Measurements from ENCODE around the gene SSBP1. TPM values are rescaled to one million over a fixed set of nuclear protein-coding genes. Genes with fewer than 3 reads are reported as not detected.

The SSBP1 gene
- total RNA-seq, 1 donor from 2014 or later, result 116 TPM

GRCh38 chr7:141704112-141704511 lies 34.0 kb upstream of the SSBP1 start:
- H3K4me3 Mint-ChIP-seq, result no peak overlapping the region
- no peak for TF ChIP-seq CTCF (conservative IDR thresholded peaks at IDR 0.05)

GRCh38 chr7:141704741-141705140 lies 33.4 kb upstream of the SSBP1 start:
- Mint-ChIP-seq H3K4me1 (ENCODE audit: unreplicated experiment) (peaks cover 19% of the 10 kb centered on the region), H3K27me3 (peaks cover 32% of the 10 kb centered on the region), H3K36me3 (no peaks in the 10 kb centered on the region), H3K9me3 (no peaks in the 10 kb centered on the region), H3K4me3 (no peak overlapping the region), H3K27ac (no peak overlapping the region)
- TF ChIP-seq CTCF (conservative IDR thresholded peaks at IDR 0.05), result no peak
- DNase-seq (ENCODE audit: extremely low spot score, unreplicated experiment), result no peak

More at GRCh38 chr7:141704112-141704511, 34.0 kb upstream of the SSBP1 start:
- H3K27ac Mint-ChIP-seq, result no peak overlapping the region
- peaks cover 19% of the 10 kb centered on the region for H3K4me1 Mint-ChIP-seq (ENCODE audit: unreplicated experiment)
- H3K36me3 Mint-ChIP-seq, result no peaks in the 10 kb centered on the region
- peaks cover 32% of the 10 kb centered on the region for H3K27me3 Mint-ChIP-seq
- no peaks in the 10 kb centered on the region for H3K9me3 Mint-ChIP-seq
- no peak for DNase-seq (ENCODE audit: extremely low spot score, unreplicated experiment)

GRCh38 chr7:141706239-141707064 lies 31.7 kb upstream of the SSBP1 start:
- no peak for TF ChIP-seq CTCF (conservative IDR thresholded peaks at IDR 0.05)
- H3K9me3 Mint-ChIP-seq, result no peaks in the 10 kb centered on the region
- DNase-seq (ENCODE audit: extremely low spot score, unreplicated experiment), result no peak
- H3K36me3 Mint-ChIP-seq, result no peaks in the 10 kb centered on the region
- peaks cover 8% of the 10 kb centered on the region for H3K4me1 Mint-ChIP-seq (ENCODE audit: unreplicated experiment)
- H3K27me3 Mint-ChIP-seq, result peaks cover 32% of the 10 kb centered on the region
- no peak overlapping the region for H3K27ac Mint-ChIP-seq
- H3K4me3 Mint-ChIP-seq, result no peak overlapping the region

DNA sequence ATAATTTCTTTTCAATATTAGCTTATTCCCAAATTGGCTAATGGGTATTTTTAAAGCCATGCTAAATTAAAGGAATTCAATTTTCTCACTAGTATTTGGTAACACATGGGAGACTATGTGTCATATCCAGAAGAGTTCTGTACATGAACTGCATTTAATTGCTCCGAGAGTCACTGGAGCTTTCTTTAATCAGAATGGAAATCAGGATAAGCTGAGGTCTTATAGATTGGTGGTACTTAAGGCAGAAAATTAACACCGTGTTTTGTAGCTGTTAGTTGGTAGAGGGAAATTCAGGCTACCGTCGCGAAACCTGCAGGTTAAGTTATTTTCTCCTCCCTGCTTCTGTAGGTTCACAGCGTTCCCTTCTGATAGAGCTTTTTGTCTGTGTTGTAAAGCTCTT lies 29.8 kb upstream of the SSBP1 start, which contains the start of gene WEE2:
Gene WEE2 (plus strand): TSS at position 3 of the 400 bp plus-strand sequence. CDS start 406 bp downstream, outside the sequence.
- Mint-ChIP-seq H3K4me1 (ENCODE audit: unreplicated experiment) (peaks cover 4% of the 10 kb centered on the region), H3K27ac (no peak within 1 kb of the TSS), H3K9me3 (no peaks in the 10 kb centered on the region), H3K4me3 (no peak within 1 kb of the TSS), H3K36me3 (no peaks in the 10 kb centered on the region), H3K27me3 (peaks cover 22% of the 10 kb centered on the region)
- TF ChIP-seq CTCF (conservative IDR thresholded peaks at IDR 0.05), result no peak
- no peak for DNase-seq (ENCODE audit: extremely low spot score, unreplicated experiment)

- Mint-ChIP-seq H3K4me3 (no peak overlapping the region), H3K36me3 (no peaks in the 10 kb centered on the region), H3K4me1 (ENCODE audit: unreplicated experiment) (peaks cover 1% of the 10 kb centered on the region), H3K9me3 (no peaks in the 10 kb centered on the region), H3K27ac (no peak overlapping the region), H3K27me3 (peaks cover 14% of the 10 kb centered on the region)
- TF ChIP-seq CTCF (conservative IDR thresholded peaks at IDR 0.05), result no peak
- DNase-seq (ENCODE audit: extremely low spot score, unreplicated experiment), result no peak
These were observed 28.8 kb upstream of the SSBP1 start for GRCh38 chr7:141709318-141709717.
